HCT116 (cell line): ENCODE measurements around the gene TNS3. TPM values are rescaled to one million over a fixed set of nuclear protein-coding genes. Genes with fewer than 3 reads are reported as not detected.
"Not testable (repeated sequence)": the region's sequence is repeated elsewhere in the genome, so short reads cannot be mapped to it uniquely, and the experiment has no call there.

Experiments
- ATAC-seq: fragments of 200-7000 bp; cut with Tn5 transposase; 2 replicates; pipeline ENCODE4 v1.9.1; 2020; ENCODE audit warnings: mild to moderate bottlenecking, moderate library complexity
- BruUV-seq: library from RNA; stranded (reverse); fragments of 400-500 nt; replicated peaks from 2 replicates; lab custom pipeline; 2021; lab: Mats Ljungman, UMichigan
- CTCF ChIA-PET: fragments of 300-600 bp; sonication (Branson Sonifier 250); formaldehyde crosslinking; loops from one replicate; lab custom pipeline; 2021; ENCODE audit warnings: antibody characterized with exemption; lab: Charles Lee
- POLR2A ChIA-PET: fragments of 300-600, 350-600 bp; sonication (Branson Sonifier 250); formaldehyde crosslinking; loops from one replicate; lab custom pipeline; 2021; ENCODE audit warnings: antibody characterized with exemption; lab: Charles Lee
- RAD21 ChIA-PET, 2 experiments: fragments of 300-600 bp; sonication (Branson Sonifier 250); formaldehyde crosslinking; loops; one replicate each; lab custom pipeline; 2023; ENCODE audit warnings: low total read pairs in 2 of 2; ENCODE audit not compliant: uncharacterized antibody in 2 of 2, unreplicated experiment in 2 of 2, low non-redundant PET in 1 of 2; lab: Charles Lee
- DNase-seq: peaks from one replicate; pipeline ENCODE4 v3.0.0-alpha.2; 2010; ENCODE audit warnings: low read depth, low spot score
- H2AFZ ChIP-seq: fragments of 200-600 bp; shearing (Covaris generic), sonication (generic); 2 replicates; pipeline ENCODE4 v1.6.1; 2017; ENCODE audit warnings: low read depth, mixed run types, mixed read lengths, antibody characterized with exemption, low read length; ENCODE audit not compliant: poor library complexity, severe bottlenecking
- H3K27ac ChIP-seq: 2 replicates; pipeline ENCODE4 v1.5.1; 2012; ENCODE audit warnings: low read depth, low read length
- H3K27me3 ChIP-seq: fragments of 200-600 bp; sonication (generic); 2 replicates; pipeline ENCODE4 v1.6.1; 2016; ENCODE audit warnings: mixed run types, low read length, mixed read lengths; ENCODE audit not compliant: insufficient read depth
- H3K36me3 ChIP-seq, 2 experiments: fragments of 200-500 bp in 1 of 2; fragments of 200-600 bp in 1 of 2; sonication (Bioruptor generic) in 1 of 2; sonication (generic) in 1 of 2; 2 replicates each; pipeline versions ENCODE4 v1.5.1 to v1.6.1; 2014 to 2016; ENCODE audit warnings: low read length in 2 of 2, inconsistent platforms in 1 of 2, mixed read lengths in 1 of 2, mixed run types in 1 of 2; ENCODE audit not compliant: insufficient read depth in 2 of 2, control insufficient read depth in 1 of 2
- H3K4me1 ChIP-seq, 2 experiments: fragments of 200-600 bp in 1 of 2; sonication (generic) in 1 of 2; 2 replicates each; pipeline versions ENCODE4 v1.5.1 to v1.6.1; 2012 to 2017; ENCODE audit warnings: low read length in 2 of 2, inconsistent platforms in 1 of 2, mild to moderate bottlenecking in 1 of 2, mixed read lengths in 1 of 2, mixed run types in 1 of 2, moderate library complexity in 1 of 2; ENCODE audit not compliant: insufficient read depth in 2 of 2, control insufficient read depth in 1 of 2
- H3K4me2 ChIP-seq: fragments of 200-600 bp; sonication (generic); 2 replicates; pipeline ENCODE4 v1.6.1; 2017; ENCODE audit warnings: mixed run types, low read length, mixed read lengths
- H3K4me3 ChIP-seq, 2 experiments: fragments of 200-600 bp in 1 of 2; sonication (generic) in 1 of 2; replicated peaks in 1 of 2; 2 replicates each; pipeline ENCODE4 v1.5.1; 2011 to 2016; ENCODE audit warnings: low read length in 2 of 2, control low read depth in 1 of 2, low read depth in 1 of 2, mild to moderate bottlenecking in 1 of 2, mixed read lengths in 1 of 2, mixed run types in 1 of 2
- H3K79me2 ChIP-seq: fragments of 200-600 bp; sonication (generic); 2 replicates; pipeline ENCODE4 v1.6.1; 2017; ENCODE audit warnings: mild to moderate bottlenecking, mixed run types, low read length, moderate library complexity, mixed read lengths; ENCODE audit not compliant: insufficient read depth
- H3K9ac ChIP-seq: fragments of 200-600 bp; sonication (generic); 2 replicates; pipeline ENCODE4 v1.6.1; 2016; ENCODE audit warnings: low read length, mixed read lengths
- H3K9me2 ChIP-seq: fragments of 200-600 bp; sonication (generic), shearing (Covaris generic); 2 replicates; pipeline ENCODE4 v1.6.1; 2017; ENCODE audit warnings: mixed run types, mild to moderate bottlenecking, moderate library complexity; ENCODE audit not compliant: insufficient read depth
- H3K9me3 ChIP-seq, 2 experiments: fragments of 200-500 bp in 1 of 2; fragments of 200-600 bp in 1 of 2; sonication (Bioruptor generic) in 1 of 2; sonication (generic) in 1 of 2; 2 replicates each; pipeline ENCODE4 v1.6.1; 2014 to 2017; ENCODE audit warnings: low read length in 2 of 2, mixed read lengths in 2 of 2, inconsistent platforms in 1 of 2, low read depth in 1 of 2, mild to moderate bottlenecking in 1 of 2, mixed run types in 1 of 2, moderate library complexity in 1 of 2; ENCODE audit not compliant: control insufficient read depth in 1 of 2, insufficient read depth in 1 of 2
- H4K20me1 ChIP-seq: fragments of 200-600 bp; sonication (generic), shearing (Covaris generic); 2 replicates; pipeline ENCODE4 v1.6.1; 2017; ENCODE audit warnings: mixed run types, mild to moderate bottlenecking, moderate library complexity; ENCODE audit not compliant: insufficient read depth
- CEBPB ChIP-seq: IDR thresholded peaks from 2 replicates; pipeline ENCODE4 v1.6.1; 2012; ENCODE audit warnings: low read depth
- FOSL1 ChIP-seq: IDR thresholded peaks from 2 replicates; pipeline ENCODE4 v1.6.1; 2012; ENCODE audit warnings: low read depth
- POLR2AphosphoS5 ChIP-seq: IDR thresholded peaks from 2 replicates; pipeline ENCODE4 v1.6.1; 2011; ENCODE audit warnings: mild to moderate bottlenecking, low read depth, low read length, moderate library complexity
- RAD21 ChIP-seq: IDR thresholded peaks from 2 replicates; pipeline ENCODE4 v1.6.1; 2012; ENCODE audit warnings: low read depth, mild to moderate bottlenecking
- intact Hi-C: fragments of 100-400 bp; cut with micrococcal nuclease; formaldehyde crosslinking; loops from 2 replicates; pipeline ENCODE4 v1.10.0; 2022
- total RNA-seq: library from RNA; stranded (reverse); gene quantifications from one replicate; pipeline ENCODE4 v1.2.1, GENCODE V29; 2021; ENCODE audit not compliant: unreplicated experiment

TNS3 gene
- total RNA-seq, 1 experiment from 2014 or later, result 9.1 TPM

- ATAC-seq, result no peak
- Histone ChIP-seq H3K9me2 (no peaks in the 10 kb centered on the region), H3K27ac (no peak overlapping the region), H3K4me3 (no peak overlapping the region), H3K9me3 (no peaks in the 10 kb centered on the region), H3K4me2 (no peak overlapping the region), H3K9ac (no peak overlapping the region), H3K79me2 (no peaks in the 10 kb centered on the region)
- RAD21 ChIA-PET, result no interaction called here
- TF ChIP-seq POLR2AphosphoS5 (no peak), CEBPB (no peak), FOSL1 (no peak), RAD21 (no peak)
- TF ChIP-seq, all 23 proteins: peak for 0
- ChIA-PET CTCF (no interaction called here), POLR2A (no interaction called here)
- no TSS peak for BruUV-seq
- H2AFZ ChIP-seq, result no peak overlapping the region
- intact Hi-C loops, result no loop called here
- H4K20me1 ChIP-seq, result no peaks in the 10 kb centered on the region
- no peaks in the 10 kb centered on the region for H3K27me3 ChIP-seq
- H3K36me3 ChIP-seq, result no peaks in the 10 kb centered on the region
- peaks cover 7 to 11% of the 10 kb centered on the region in 2 experiments; a peak in 3 of 4 replicates for H3K4me1 ChIP-seq
- no peak for DNase-seq
Observed at GRCh38 chr7:47441796-47442604, 139.9 kb downstream of the TNS3 start.

GRCh38 chr7:47441048-47441447, 140.9 kb downstream of the TNS3 start:
- TF ChIP-seq CEBPB, result peak; percentile 86
- H3K4me2 ChIP-seq, H2AFZ ChIP-seq, RAD21 ChIA-PET, POLR2A ChIA-PET, H3K27me3 ChIP-seq, H3K4me1 ChIP-seq, intact Hi-C loops, H3K4me3 ChIP-seq, H4K20me1 ChIP-seq, CTCF ChIA-PET, H3K27ac ChIP-seq, BruUV-seq, DNase-seq, H3K9me3 ChIP-seq, H3K36me3 ChIP-seq, H3K9me2 ChIP-seq, H3K9ac ChIP-seq, ATAC-seq, H3K79me2 ChIP-seq: not testable (repeated sequence)
